SU-DHL-6 (cell line): ENCODE measurements around the gene SPCS3.

ENCODE experiments used
- H2AFZ ChIP-seq: fragments of 200-600 bp; sonication (generic); 2 replicates; pipeline ENCODE4 v1.6.1; 2014; ENCODE audit warnings: low read depth, mild to moderate bottlenecking, moderate library complexity, mixed read lengths, antibody characterized with exemption, low read length; ENCODE audit not compliant: severe bottlenecking
- H3F3A ChIP-seq: fragments of 200-600 bp; shearing (Covaris generic); 2 replicates; pipeline ENCODE4 v1.6.0; 2016; ENCODE audit warnings: antibody characterized with exemption, mild to moderate bottlenecking; ENCODE audit not compliant: insufficient read depth
- H3K27ac ChIP-seq: fragments of 200-600 bp; sonication (generic); 2 replicates; pipeline ENCODE4 v1.5.1; 2016; ENCODE audit warnings: low read depth, mild to moderate bottlenecking, low read length, moderate library complexity, mixed read lengths
- H3K27me3 ChIP-seq: fragments of 200-600 bp; sonication (generic), shearing (Covaris generic); 2 replicates; pipeline ENCODE4 v1.6.0; 2014; ENCODE audit warnings: mild to moderate bottlenecking, low read length
- H3K36me3 ChIP-seq: fragments of 200-600 bp; sonication (generic); 2 replicates; pipeline ENCODE4 v1.6.1; 2014; ENCODE audit warnings: mild to moderate bottlenecking, low read length, mixed read lengths
- H3K4me2 ChIP-seq: fragments of 300-600, 200-600 bp; shearing (Covaris generic), sonication (generic); 2 replicates; pipeline ENCODE4 v1.6.0; 2014; ENCODE audit warnings: low read length, low read depth, mild to moderate bottlenecking; ENCODE audit not compliant: poor library complexity, severe bottlenecking
- H3K4me3 ChIP-seq: fragments of 200-600 bp; sonication (generic); 2 replicates; pipeline ENCODE4 v1.5.1; 2014; ENCODE audit warnings: antibody characterized with exemption, low read length, mild to moderate bottlenecking, mixed read lengths; ENCODE audit not compliant: insufficient read depth, poor library complexity, severe bottlenecking
- H3K79me2 ChIP-seq: fragments of 200-600 bp; sonication (generic); 2 replicates; pipeline ENCODE4 v1.6.1; 2014; ENCODE audit warnings: mild to moderate bottlenecking, low read length, moderate library complexity; ENCODE audit not compliant: insufficient read depth
- H3K9ac ChIP-seq: fragments of 200-600 bp; sonication (generic); 2 replicates; pipeline ENCODE4 v1.7.0; 2014; ENCODE audit warnings: mild to moderate bottlenecking, low read length
- H3K9me2 ChIP-seq: fragments of 200-600 bp; sonication (generic); replicated peaks from 2 replicates; pipeline ENCODE4 v1.6.1; 2014; ENCODE audit warnings: low read length; ENCODE audit not compliant: insufficient read depth
- H3K9me3 ChIP-seq: fragments of 200-600 bp; sonication (generic); 2 replicates; pipeline ENCODE4 v1.6.1; 2014; ENCODE audit warnings: low read length, mixed read lengths; ENCODE audit not compliant: insufficient read depth
- H4K20me1 ChIP-seq: fragments of 200-600 bp; sonication (generic); 2 replicates; pipeline ENCODE4 v1.6.1; 2014; ENCODE audit warnings: low read depth, mild to moderate bottlenecking, antibody characterized with exemption, low read length, moderate library complexity, mixed read lengths
- CTCF ChIP-seq: fragments of 200-600 bp; sonication (generic); IDR thresholded peaks from one replicate; pipeline ENCODE4 v1.5.1; 2017; ENCODE audit warnings: antibody characterized with exemption, mild to moderate bottlenecking, low read length, moderate library complexity; ENCODE audit not compliant: insufficient read depth, poor library complexity, severe bottlenecking
- EZH2phosphoT487 ChIP-seq: fragments of 200-600 bp; sonication (generic), shearing (Covaris generic); conservative IDR thresholded peaks from 2 replicates; pipeline ENCODE4 v1.6.1; 2018; ENCODE audit warnings: mild to moderate bottlenecking, antibody characterized with exemption, low read length, moderate library complexity, mixed read lengths

Gene SPCS3

GRCh38 chr4:176303938-176304337 lies 15.8 kb upstream of the SPCS3 start:
- Histone ChIP-seq H3F3A (no peaks in the 10 kb centered on the region), H3K36me3 (no peaks in the 10 kb centered on the region), H3K27me3 (no peaks in the 10 kb centered on the region), H3K9me3 (no peaks in the 10 kb centered on the region), H3K4me3 (no peak overlapping the region), H3K4me2 (no peak overlapping the region), H2AFZ (no peak overlapping the region), H4K20me1 (no peaks in the 10 kb centered on the region), H3K79me2 (no peaks in the 10 kb centered on the region), H3K9ac (no peak overlapping the region), H3K9me2 (no peaks in the 10 kb centered on the region), H3K27ac (no peak overlapping the region)
- TF ChIP-seq EZH2phosphoT487: no peak
- no peak for TF ChIP-seq CTCF

GRCh38 chr4:176306837-176307665 lies 12.7 kb upstream of the SPCS3 start:
- Histone ChIP-seq H3K27ac (no peak overlapping the region), H3K27me3 (no peaks in the 10 kb centered on the region), H2AFZ (no peak overlapping the region), H4K20me1 (no peaks in the 10 kb centered on the region), H3K9me3 (no peaks in the 10 kb centered on the region), H3F3A (no peaks in the 10 kb centered on the region), H3K36me3 (no peaks in the 10 kb centered on the region), H3K9ac (no peak overlapping the region), H3K9me2 (no peaks in the 10 kb centered on the region), H3K4me3 (no peak overlapping the region), H3K4me2 (no peak overlapping the region), H3K79me2 (no peaks in the 10 kb centered on the region)
- TF ChIP-seq EZH2phosphoT487: no peak

- no peaks in the 10 kb centered on the region for H3K79me2 ChIP-seq
- no peaks in the 10 kb centered on the region for H3K27me3 ChIP-seq
- no peak overlapping the region for H3K27ac ChIP-seq
- no peak overlapping the region for H2AFZ ChIP-seq
- H3K4me3 ChIP-seq: no peak overlapping the region
- no peaks in the 10 kb centered on the region for H3K36me3 ChIP-seq
- TF ChIP-seq EZH2phosphoT487 (no peak), CTCF (no peak)
- no peaks in the 10 kb centered on the region for H3K9me2 ChIP-seq
- no peak overlapping the region for H3K4me2 ChIP-seq
- no peaks in the 10 kb centered on the region for H3K9me3 ChIP-seq
- H3K9ac ChIP-seq: no peak overlapping the region
- H4K20me1 ChIP-seq: no peaks in the 10 kb centered on the region
- no peaks in the 10 kb centered on the region for H3F3A ChIP-seq
Measured at GRCh38 chr4:176307666-176307930, 12.2 kb upstream of the SPCS3 start.

- H3K27me3 ChIP-seq: no peaks in the 10 kb centered on the region
- peak overlapping the region; percentile 48 for H3K4me2 ChIP-seq
- H3K79me2 ChIP-seq: no peaks in the 10 kb centered on the region
- no peak for TF ChIP-seq CTCF
- no peak for TF ChIP-seq EZH2phosphoT487
- H2AFZ ChIP-seq: no peak overlapping the region
- no peak overlapping the region for H3K27ac ChIP-seq
- H3K36me3 ChIP-seq: no peaks in the 10 kb centered on the region
- H3K9ac ChIP-seq: no peak overlapping the region
- H3K4me3 ChIP-seq: no peak overlapping the region
- H3K9me2 ChIP-seq: no peaks in the 10 kb centered on the region
- H3K9me3 ChIP-seq: no peaks in the 10 kb centered on the region
- no peaks in the 10 kb centered on the region for H4K20me1 ChIP-seq
- no peaks in the 10 kb centered on the region for H3F3A ChIP-seq
Measured at GRCh38 chr4:176308441-176308840, 11.3 kb upstream of the SPCS3 start.
